Activated CD4-positive, alpha-beta T cell treated with anti-CD3 and anti-CD28 coated beads, Interleukin-2, amount 50 U/mL, for 48 hours (primary cell): ENCODE data around the gene CCDC148.
"Not testable (repeated sequence)": the region's sequence is repeated elsewhere in the genome, so short reads cannot be mapped to it uniquely, and the experiment has no call there.

ENCODE experiments used
- DNase-seq, 2 experiments: peaks; one replicate each; pipeline ENCODE4 v3.0.0-alpha.2; 2020

CCDC148 gene

GRCh38 chr2:158276619-158277471 is 179.7 kb downstream of the CCDC148 start:
- DNase-seq: no peak

DNA sequence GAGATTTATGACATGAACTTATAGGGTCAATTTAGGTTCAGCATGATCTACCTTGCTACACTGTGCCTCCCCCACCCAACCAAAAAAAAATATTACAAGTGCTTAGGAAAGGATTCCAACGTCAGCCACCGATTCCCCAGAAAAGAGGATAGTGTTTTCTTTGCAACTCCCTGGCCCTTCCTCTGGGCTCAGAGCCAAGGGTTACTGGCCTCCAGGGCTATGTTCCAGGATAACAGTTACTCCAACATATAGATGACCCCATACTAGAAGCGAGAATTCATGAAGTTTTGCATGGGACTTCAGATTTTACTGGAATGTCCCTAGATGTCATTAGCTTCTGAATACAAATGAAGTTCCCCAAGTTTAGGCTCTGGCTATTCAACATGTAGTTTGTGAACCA is 182.8 kb downstream of the CCDC148 start:
- DNase-seq: no peak

GRCh38 chr2:158270536-158270935 is 186.0 kb downstream of the CCDC148 start:
- DNase-seq: no peak

- DNase-seq: no peak
Observed at GRCh38 chr2:158269143-158269542, 187.4 kb downstream of the CCDC148 start.

DNA sequence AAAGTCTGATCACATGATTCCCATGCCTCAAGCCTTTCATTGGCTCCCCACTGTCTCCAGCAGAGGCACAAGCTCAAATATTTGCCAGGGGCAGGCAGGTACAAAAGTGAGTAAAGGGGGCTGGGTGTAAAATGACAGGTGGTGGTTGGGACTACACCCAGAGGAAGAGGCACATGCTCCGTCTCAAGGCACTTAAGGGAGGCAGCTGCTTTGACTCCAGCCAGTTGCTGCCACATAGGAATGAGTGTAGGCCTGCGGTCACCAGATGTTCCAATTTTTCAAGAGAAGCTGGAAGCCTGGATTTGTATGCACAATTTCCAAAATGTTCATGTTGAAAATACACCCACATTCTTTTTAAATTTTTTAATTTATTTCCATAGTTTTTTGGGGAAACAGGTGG is 190.4 kb downstream of the CCDC148 start:
- no peak for DNase-seq

- DNase-seq: no peak
Observed at GRCh38 chr2:158255257-158255656, 201.3 kb downstream of the CCDC148 start.

DNA sequence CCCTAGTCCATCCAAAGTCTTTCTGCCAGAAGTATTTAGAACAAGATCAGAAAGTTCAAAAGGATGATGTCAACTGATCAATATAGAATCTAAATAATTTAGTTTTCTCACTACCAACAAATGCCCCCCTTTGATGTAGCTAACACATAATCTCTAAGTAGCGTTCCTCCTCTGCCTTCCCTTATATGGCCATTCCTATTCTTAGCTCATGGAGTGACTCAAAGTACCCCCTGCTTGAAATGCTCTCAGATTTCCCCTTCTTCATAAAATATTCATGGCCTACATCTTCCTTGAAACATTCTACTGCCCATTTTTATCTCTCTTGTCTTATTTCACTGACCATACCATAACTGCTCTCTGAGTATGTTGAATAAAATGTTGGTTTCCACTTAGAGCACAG is 203.4 kb downstream of the CCDC148 start:
- no peak for DNase-seq

DNA sequence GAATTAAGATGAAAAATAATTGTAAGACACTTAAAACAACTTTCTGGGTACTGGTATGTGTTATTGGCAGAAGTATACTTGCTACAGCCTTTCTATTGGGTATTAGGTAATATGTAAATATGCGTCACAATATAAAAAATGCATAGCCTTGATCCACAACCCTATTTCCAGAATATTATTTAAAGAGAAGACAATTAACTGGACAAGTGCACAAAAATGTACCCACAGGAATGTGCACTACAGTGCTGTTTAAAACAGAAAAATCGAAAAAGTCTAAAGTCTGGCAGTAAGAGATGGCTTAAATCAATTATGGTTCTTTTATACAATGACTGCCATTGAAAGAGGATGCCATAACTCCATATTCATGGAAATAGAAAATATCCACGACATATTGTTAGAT is 205.2 kb downstream of the CCDC148 start:
- DNase-seq: no peak

DNA sequence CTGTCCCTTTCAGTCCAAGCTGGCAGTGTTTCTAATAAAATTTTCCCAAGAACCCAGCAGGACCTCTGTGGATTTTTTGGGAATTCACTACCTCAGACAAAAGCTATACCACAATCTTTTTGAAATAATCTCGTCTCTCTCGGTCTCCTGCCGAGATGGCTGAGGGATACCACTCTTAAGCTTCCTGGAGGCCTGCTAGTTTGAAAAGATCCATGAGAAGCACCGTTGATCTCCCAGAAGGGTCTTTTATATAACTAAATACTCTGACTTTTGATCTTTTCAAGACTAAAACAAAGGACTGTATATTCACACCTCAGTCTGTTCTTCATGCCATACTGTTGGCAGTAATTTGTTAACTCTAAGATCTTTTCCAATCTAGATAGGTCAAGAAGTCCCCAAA is 213.2 kb downstream of the CCDC148 start:
- DNase-seq: no peak

- no peak for DNase-seq
Observed at GRCh38 chr2:158242280-158242679, 214.3 kb downstream of the CCDC148 start.

- DNase-seq: no peak
Observed at GRCh38 chr2:158240975-158241374, 215.6 kb downstream of the CCDC148 start.

- DNase-seq: no peak
Observed at GRCh38 chr2:158239271-158239670, 217.3 kb downstream of the CCDC148 start.

GRCh38 chr2:158234497-158234896 is 222.1 kb downstream of the CCDC148 start:
- no peak for DNase-seq

- no peak for DNase-seq
Observed at GRCh38 chr2:158232476-158232875, 224.1 kb downstream of the CCDC148 start.

GRCh38 chr2:158228943-158229508 is 227.5 kb downstream of the CCDC148 start:
- DNase-seq: no peak

- DNase-seq: not testable (repeated sequence)
Observed at GRCh38 chr2:158223066-158223465, 233.5 kb downstream of the CCDC148 start.

- DNase-seq: no peak
Observed at GRCh38 chr2:158221063-158222020, 235.2 kb downstream of the CCDC148 start.

- no peak for DNase-seq
Observed at GRCh38 chr2:158217593-158217992, 239.0 kb downstream of the CCDC148 start.

GRCh38 chr2:158214431-158214830 is 242.1 kb downstream of the CCDC148 start:
- no peak for DNase-seq

DNA sequence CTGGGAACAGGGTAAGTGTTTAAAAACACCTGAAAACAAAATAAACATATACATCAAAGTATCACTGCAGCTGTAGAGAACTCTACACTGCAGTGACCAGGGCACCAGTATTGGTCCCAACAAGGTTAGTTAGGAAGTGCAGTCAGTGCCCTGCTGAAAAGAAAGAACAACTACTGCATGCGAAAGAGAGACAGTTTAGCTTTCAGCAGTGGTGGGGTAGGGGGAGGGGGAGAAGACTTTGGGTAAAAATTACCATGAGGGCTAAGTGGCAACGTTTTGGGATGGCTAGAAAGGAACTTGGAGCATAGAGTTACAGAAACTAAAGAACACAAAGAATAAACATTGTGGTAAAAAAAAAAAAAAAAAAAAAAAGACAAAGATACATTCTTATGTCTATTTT is 242.8 kb downstream of the CCDC148 start:
- no peak for DNase-seq

DNA sequence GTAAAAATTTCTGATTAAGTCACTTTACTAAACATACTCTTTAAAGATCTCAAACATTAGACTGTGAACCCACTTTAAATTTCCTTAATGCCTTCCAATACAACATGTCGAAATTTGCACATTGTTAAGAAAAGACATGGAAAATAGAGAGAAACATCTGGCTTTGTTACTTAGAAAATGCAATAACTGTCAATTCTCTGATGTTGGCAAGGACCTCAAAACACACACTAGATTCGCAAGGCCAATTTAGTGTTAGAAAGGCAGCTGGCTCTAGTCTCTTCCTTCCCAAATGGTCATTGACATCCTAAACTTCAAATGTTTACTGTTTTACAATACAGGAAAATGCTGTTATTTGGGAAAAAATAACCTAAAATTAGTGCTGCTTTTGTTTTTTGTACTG is 244.3 kb downstream of the CCDC148 start:
- no peak for DNase-seq

DNA sequence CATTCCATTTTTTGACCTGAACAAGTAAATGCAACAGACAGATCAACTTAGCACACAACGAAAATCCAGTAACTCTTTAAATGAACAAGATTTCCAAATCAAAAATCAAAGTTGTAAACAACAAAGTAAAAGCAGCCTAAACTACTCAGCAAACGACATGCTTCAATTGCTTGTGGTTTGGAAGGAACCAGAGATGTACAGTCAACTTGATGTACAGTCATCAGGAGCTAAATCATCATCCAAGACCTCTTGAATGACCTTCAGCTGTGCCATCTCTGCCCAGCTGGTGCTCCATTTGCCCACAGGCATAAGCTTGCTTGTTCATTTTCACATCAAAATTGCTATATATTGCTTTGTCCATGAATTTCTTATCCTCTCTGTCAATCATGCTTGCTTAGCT is 245.1 kb downstream of the CCDC148 start:
- DNase-seq: no peak

DNA sequence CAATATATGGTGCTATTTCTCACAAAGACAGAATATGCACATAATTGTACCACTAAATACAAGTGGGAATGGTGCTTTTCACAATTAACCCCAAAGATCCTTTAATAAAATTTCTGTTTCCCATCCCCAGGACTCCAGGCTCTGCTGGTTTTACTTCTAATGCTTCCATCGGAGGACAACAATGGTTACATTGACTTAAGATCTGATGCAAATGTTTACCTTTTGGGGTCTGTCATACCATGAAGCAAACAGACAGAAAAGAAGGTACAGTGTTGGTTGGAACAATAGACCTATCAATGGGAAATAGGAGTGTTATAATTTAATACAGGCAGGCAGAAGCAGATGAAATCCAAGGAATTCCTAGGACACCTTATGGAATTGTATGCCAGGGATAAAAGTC is 249.2 kb downstream of the CCDC148 start:
- no peak for DNase-seq

- DNase-seq: no peak
Observed at GRCh38 chr2:158205215-158205614, 251.3 kb downstream of the CCDC148 start.
